Body of pancreas (tissue), 4 donors: ENCODE data around the gene CERT1. TPM values are rescaled to one million over a fixed set of nuclear protein-coding genes. Genes with fewer than 3 reads are reported as not detected.

Experiments used
- ATAC-seq: fragments of 150-250 bp; one replicate; pipeline ENCODE4 v1.9.1; 2016
- DNase-seq, 4 donors: peaks; one replicate each; pipeline ENCODE4 v3.0.0-alpha.2; 2019
- H3K27ac ChIP-seq, 4 donors: fragments of 200-600 bp; sonication (generic); 1 replicate in 3 of 4; 2 replicates in 1 of 4; pipeline versions ENCODE4 v1.5.1 to v1.6.1; 2016 to 2019; ENCODE audit warnings: mild to moderate bottlenecking in 1 of 4, mixed read lengths in 1 of 4, moderate library complexity in 1 of 4
- H3K27me3 ChIP-seq, 2 donors: fragments of 200-600 bp; sonication (generic); one replicate each; pipeline ENCODE4 v1.6.0; 2016; ENCODE audit warnings: mild to moderate bottlenecking in 1 of 2
- H3K36me3 ChIP-seq, 2 donors: fragments of 200-600 bp; sonication (generic); replicated peaks in 1 of 2; 2 replicates each; pipeline ENCODE4 v1.5.1; 2016; ENCODE audit warnings: low read depth in 2 of 2; ENCODE audit not compliant: insufficient read depth in 1 of 2
- H3K4me1 ChIP-seq: fragments of 200-600 bp; sonication (generic); one replicate; pipeline ENCODE4 v1.6.0; 2016
- H3K4me3 ChIP-seq, 2 donors: fragments of 200-600 bp; sonication (generic); 1 replicate in 1 of 2; 2 replicates in 1 of 2; pipeline ENCODE4 v1.5.1; 2016 to 2019
- H3K9me3 ChIP-seq, 3 donors: fragments of 200-600 bp; sonication (generic); 1 replicate in 2 of 3; 2 replicates in 1 of 3; pipeline ENCODE4 v1.5.1; 2016
- POLR2A ChIP-seq, 3 donors: fragments of 450-650 bp; IDR thresholded peaks; one replicate each; pipeline ENCODE4 v1.6.1; 2016; ENCODE audit warnings: antibody characterized with exemption in 3 of 3, mild to moderate bottlenecking in 2 of 3
- WGBS, 2 donors: methylation state at CpG; one replicate each; pipeline ENCODE4 v1.1.5; 2017; 5-methylcytosine and 5-hydroxymethylcytosine counted together
- intact Hi-C: fragments of 100-400 bp; cut with DNase I; formaldehyde crosslinking; loops from one replicate; pipeline ENCODE4 v1.15.1; 2023
- total RNA-seq, 2 donors: library from RNA; depleted of rRNA; stranded (reverse); fragments of >200 nt; gene quantifications; one replicate each; pipeline ENCODE4 v1.1.0, GENCODE V29; 2016
- TF ChIP-seq, protein P1 (sequence below), 7 experiments: fragments of 450-650 bp in 4 of 7; fragments of 200-600 bp in 3 of 7; sonication (generic) in 3 of 7; IDR thresholded peaks; one replicate each; pipeline ENCODE4 v1.5.1; 2016 to 2019; ENCODE audit warnings: antibody characterized with exemption in 7 of 7

Gene CERT1
- total RNA-seq, 2 donors from 2014 or later = 17.8 to 19.5 TPM

DNA sequence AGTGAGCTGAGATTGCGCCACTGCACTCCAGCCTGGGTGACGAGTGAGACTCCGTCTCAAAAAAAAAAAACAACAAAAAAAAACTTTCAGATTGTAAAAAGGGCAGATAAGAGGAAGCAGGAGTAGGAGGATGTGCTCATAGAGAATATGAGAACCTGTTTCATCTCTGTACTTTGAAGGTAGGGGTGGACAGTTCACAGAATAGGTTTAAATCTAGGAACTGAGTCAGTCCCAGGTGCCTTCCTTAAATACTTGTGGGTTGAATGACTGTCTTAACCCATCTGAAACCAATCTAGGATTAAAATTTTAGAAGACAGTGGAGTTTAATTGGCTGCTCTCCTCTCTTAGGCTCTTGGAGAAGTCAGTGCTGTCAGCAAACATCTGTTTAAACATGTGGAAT lies 12.6 kb upstream of the CERT1 start:
- intact Hi-C loops = no loop called here
- Histone ChIP-seq H3K4me1 (peaks cover 1% of the 10 kb centered on the region), H3K27ac (no peak overlapping the region), H3K36me3 (no peaks in the 10 kb centered on the region), H3K27me3 (no peaks in the 10 kb centered on the region), H3K9me3 (no peaks in the 10 kb centered on the region), H3K4me3 (no peak overlapping the region)
- TF ChIP-seq, protein P1, sequence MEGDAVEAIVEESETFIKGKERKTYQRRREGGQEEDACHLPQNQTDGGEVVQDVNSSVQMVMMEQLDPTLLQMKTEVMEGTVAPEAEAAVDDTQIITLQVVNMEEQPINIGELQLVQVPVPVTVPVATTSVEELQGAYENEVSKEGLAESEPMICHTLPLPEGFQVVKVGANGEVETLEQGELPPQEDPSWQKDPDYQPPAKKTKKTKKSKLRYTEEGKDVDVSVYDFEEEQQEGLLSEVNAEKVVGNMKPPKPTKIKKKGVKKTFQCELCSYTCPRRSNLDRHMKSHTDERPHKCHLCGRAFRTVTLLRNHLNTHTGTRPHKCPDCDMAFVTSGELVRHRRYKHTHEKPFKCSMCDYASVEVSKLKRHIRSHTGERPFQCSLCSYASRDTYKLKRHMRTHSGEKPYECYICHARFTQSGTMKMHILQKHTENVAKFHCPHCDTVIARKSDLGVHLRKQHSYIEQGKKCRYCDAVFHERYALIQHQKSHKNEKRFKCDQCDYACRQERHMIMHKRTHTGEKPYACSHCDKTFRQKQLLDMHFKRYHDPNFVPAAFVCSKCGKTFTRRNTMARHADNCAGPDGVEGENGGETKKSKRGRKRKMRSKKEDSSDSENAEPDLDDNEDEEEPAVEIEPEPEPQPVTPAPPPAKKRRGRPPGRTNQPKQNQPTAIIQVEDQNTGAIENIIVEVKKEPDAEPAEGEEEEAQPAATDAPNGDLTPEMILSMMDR (IDR thresholded peaks at IDR 0.05) = no peak
- no peak for TF ChIP-seq POLR2A (IDR thresholded peaks at IDR 0.05)
- 87 to 88% methylated on average over 3 of the region's 3 CpGs for WGBS, 2 donors
- DNase-seq (no peak), ATAC-seq (no peak)

DNA sequence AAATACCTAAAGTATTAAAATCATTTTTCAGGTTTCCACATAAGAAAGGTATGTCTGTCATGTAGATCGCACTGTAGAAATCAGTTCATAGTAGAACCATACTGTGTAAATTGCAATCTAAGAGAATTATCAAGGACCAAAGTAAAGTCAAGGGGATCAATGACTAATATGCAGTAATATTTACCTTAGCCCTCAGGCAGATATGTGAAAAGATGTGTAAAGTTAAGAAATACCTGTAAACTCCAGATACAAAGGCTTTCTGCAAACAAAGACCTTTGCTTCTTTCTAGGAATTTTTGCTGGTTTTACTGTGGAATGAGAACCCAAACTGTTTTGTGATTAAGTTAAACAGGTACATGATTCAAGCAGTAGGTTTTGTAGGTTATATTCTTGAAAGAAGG lies 11.8 kb upstream of the CERT1 start:
- Histone ChIP-seq H3K4me1 (peaks cover 7% of the 10 kb centered on the region), H3K36me3 (no peaks in the 10 kb centered on the region), H3K27ac (no peak overlapping the region), H3K27me3 (no peaks in the 10 kb centered on the region), H3K9me3 (no peaks in the 10 kb centered on the region), H3K4me3 (no peak overlapping the region)
- DNase-seq (no peak), ATAC-seq (no peak)
- intact Hi-C loops = no loop called here
- WGBS, 2 donors = 92 to 95% methylated on average over 1 of the region's 1 CpG
- TF ChIP-seq, protein P1 (IDR thresholded peaks at IDR 0.05) = no peak
- no peak for TF ChIP-seq POLR2A (IDR thresholded peaks at IDR 0.05)

DNA sequence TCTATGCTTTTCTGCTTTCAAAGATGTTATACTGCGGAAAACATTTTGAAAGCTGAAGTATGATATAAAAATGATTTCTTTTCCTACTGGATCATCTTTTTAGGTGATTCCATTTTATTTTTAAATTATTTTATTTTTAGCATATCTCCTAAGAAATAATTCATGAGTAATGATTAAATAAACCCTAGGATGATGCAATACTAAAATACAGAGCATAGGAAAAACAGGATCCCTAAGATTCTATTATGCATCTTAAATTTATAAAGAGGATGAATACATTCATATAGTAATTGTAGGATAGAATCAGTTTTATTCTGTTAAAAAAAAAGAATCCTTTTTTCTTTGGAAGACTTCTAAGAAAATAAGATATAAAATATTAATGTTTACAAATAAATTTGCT lies 11.1 kb upstream of the CERT1 start:
- 97 to 98% methylated on average over 1 of the region's 1 CpG for WGBS, 2 donors
- intact Hi-C loops = no loop called here
- DNase-seq (no peak), ATAC-seq (no peak)
- Histone ChIP-seq H3K4me3 (no peak overlapping the region), H3K36me3 (no peaks in the 10 kb centered on the region), H3K27ac (no peak overlapping the region), H3K9me3 (no peaks in the 10 kb centered on the region), H3K4me1 (peaks cover 7% of the 10 kb centered on the region), H3K27me3 (no peaks in the 10 kb centered on the region)
- TF ChIP-seq, protein P1 (IDR thresholded peaks at IDR 0.05) = no peak
- no peak for TF ChIP-seq POLR2A (IDR thresholded peaks at IDR 0.05)

DNA sequence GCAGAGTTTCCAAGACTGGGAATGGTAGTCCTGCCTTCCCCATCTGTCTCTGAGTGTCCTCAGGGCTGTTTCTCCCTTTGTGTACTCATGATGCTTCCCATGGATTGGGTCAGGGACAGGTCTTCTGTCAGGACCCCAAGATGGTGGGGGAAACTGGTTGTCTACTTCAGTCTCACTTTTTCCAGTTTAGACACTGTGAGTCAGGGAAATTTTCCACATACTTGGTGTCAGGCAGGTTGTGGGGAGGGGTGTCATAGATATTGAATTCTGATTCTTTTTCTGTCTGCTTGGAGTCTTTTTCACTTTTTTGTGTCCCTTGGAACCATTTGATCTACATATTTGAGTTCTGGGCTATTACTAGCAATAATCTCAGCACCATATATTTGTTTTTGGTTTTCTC lies 10.6 kb upstream of the CERT1 start:
- Histone ChIP-seq H3K4me3 (no peak overlapping the region), H3K27ac (no peak overlapping the region), H3K9me3 (no peaks in the 10 kb centered on the region), H3K27me3 (no peaks in the 10 kb centered on the region), H3K36me3 (no peaks in the 10 kb centered on the region), H3K4me1 (peaks cover 7% of the 10 kb centered on the region)
- no peak for DNase-seq
- no peak for TF ChIP-seq POLR2A (IDR thresholded peaks at IDR 0.05)
- TF ChIP-seq, protein P1 (IDR thresholded peaks at IDR 0.05) = no peak
- intact Hi-C loops = no loop called here
- ATAC-seq = no peak

DNA sequence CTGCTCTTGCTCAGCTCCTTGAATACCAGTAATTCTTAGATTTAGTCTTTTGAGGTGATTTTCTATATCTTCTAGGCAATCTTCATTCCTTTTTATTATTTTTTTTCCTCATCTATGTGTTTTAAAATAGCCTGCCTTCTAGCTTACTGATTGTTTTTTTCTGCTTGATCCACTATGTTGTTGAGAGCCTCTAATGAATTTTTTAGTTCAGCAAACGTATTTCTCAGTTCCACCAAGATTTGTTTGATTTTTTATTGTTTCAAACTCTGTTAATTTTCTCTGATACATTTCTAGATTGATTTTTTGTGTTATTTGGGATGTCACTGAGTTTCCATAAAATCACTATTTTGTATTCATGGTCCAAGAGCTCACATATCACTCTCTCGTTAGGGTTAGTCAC lies 9.8 kb upstream of the CERT1 start:
- intact Hi-C loops = no loop called here
- Histone ChIP-seq H3K4me3 (no peak overlapping the region), H3K4me1 (peaks cover 7% of the 10 kb centered on the region), H3K9me3 (no peaks in the 10 kb centered on the region), H3K27me3 (no peaks in the 10 kb centered on the region), H3K27ac (no peak overlapping the region), H3K36me3 (no peaks in the 10 kb centered on the region)
- ATAC-seq (no peak), DNase-seq (no peak)
- TF ChIP-seq POLR2A (IDR thresholded peaks at IDR 0.05) = no peak
- TF ChIP-seq, protein P1 (IDR thresholded peaks at IDR 0.05) = no peak
- 94 to 98% methylated on average over 2 of the region's 2 CpGs for WGBS, 2 donors
